Measurements from ENCODE around the gene OR4S2. TPM values are rescaled to one million over a fixed set of nuclear protein-coding genes. Genes with fewer than 3 reads are reported as not detected.

OR4S2 gene
- not detected in 5 replicates for total RNA-seq (2022; extraction: Qiagen RNA extraction; ENCODE audit: low read depth)

GRCh38 chr11:55648027-55648426, at the start of gene OR4S2:
Gene OR4S2 (plus strand): TSS chr11:55648327. CDS start chr11:55650904, 2,577 bp downstream.

DNA sequence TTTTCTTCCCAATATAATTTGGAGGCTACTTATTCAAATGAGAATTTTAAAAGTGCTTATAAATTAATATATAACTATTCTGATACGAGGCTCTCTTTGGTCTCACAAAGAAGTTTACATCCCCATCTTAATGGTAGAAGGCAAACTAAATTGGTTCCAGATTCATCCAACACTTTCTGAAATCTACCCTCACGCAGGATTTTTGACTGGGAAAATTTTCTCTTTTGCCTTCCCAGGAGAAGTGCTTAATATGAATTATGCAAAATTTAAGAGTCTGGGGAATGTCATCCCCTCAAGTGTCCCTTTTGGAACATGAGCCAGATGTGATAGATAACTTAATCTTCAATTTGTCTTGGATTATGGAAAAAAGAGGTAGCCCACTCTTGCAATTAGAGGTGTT, 40.6 kb upstream of the OR4S2 start, which contains the start of gene OR4C11:
Gene OR4C11, minus strand, starts transcription at position 101 of the 400 bp plus-strand sequence. CDS start 3,272 bp downstream, outside the sequence.

DNA sequence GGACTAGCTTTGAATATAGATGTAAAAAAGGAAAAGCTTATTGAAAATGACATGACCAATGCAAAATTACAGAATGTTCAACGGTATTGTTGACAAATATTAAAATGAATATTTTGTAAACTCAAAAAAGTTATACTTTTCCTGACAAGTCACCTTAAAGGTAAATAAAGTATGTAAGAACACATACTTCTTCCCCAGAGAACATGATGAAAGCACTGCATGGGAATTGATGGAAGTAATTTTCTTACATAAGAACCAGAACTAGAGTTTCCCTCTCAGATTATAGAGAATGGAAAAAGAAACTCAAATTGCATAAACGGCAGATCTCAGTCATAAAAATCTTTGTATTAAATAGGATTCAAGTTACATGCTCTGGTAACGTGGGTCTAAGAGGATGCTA, 13.3 kb upstream of the OR4S2 start, which contains the start of gene OR4P4:
Gene OR4P4, plus strand, starts transcription at position 301 of the 400 bp plus-strand sequence.

GRCh38 chr11:55661901-55662300, 13.8 kb downstream of the OR4S2 start, which contains the start of gene OR4C6:
Gene OR4C6 (plus strand): TSS chr11:55662201. CDS start chr11:55665167, 2,966 bp downstream.

Other genes starting within 250 kb of the OR4S2 start
- gene OR4C15, start 93.9 kb upstream of the OR4S2 start, total RNA-seq (2022; extraction: Qiagen RNA extraction; ENCODE audit: low read depth) = not detected in 5 replicates
- not detected in 5 replicates for gene OR4C16, start 76.2 kb upstream of the OR4S2 start, total RNA-seq (2022; extraction: Qiagen RNA extraction; ENCODE audit: low read depth)
- gene OR4C11, start 40.7 kb upstream of the OR4S2 start, total RNA-seq (2022; extraction: Qiagen RNA extraction; ENCODE audit: low read depth) = not detected in 5 replicates
- not detected in 5 replicates for gene OR4P4, start 13.2 kb upstream of the OR4S2 start, total RNA-seq (2022; extraction: Qiagen RNA extraction; ENCODE audit: low read depth)
- gene OR4C6, start 13.9 kb downstream of the OR4S2 start, total RNA-seq (2022; extraction: Qiagen RNA extraction; ENCODE audit: low read depth) = not detected in 5 replicates
- not detected in 5 replicates for gene OR5D13, start 125.1 kb downstream of the OR4S2 start, total RNA-seq (2022; extraction: Qiagen RNA extraction; ENCODE audit: low read depth)
- not detected in 5 replicates for gene OR5D14, start 147.2 kb downstream of the OR4S2 start, total RNA-seq (2022; extraction: Qiagen RNA extraction; ENCODE audit: low read depth)
- not detected in 5 replicates for gene OR5L1, start 163.0 kb downstream of the OR4S2 start, total RNA-seq (2022; extraction: Qiagen RNA extraction; ENCODE audit: low read depth)
- not detected in 5 replicates for gene OR5D18, start 171.3 kb downstream of the OR4S2 start, total RNA-seq (2022; extraction: Qiagen RNA extraction; ENCODE audit: low read depth)
- not detected in 5 replicates for gene OR5L2, start 178.9 kb downstream of the OR4S2 start, total RNA-seq (2022; extraction: Qiagen RNA extraction; ENCODE audit: low read depth)
- gene OR5D16, start 190.4 kb downstream of the OR4S2 start, total RNA-seq (2022; extraction: Qiagen RNA extraction; ENCODE audit: low read depth) = not detected in 5 replicates
- gene TRIM51, start 235.0 kb downstream of the OR4S2 start, total RNA-seq (2022; extraction: Qiagen RNA extraction; ENCODE audit: low read depth) = not detected in 5 replicates